ENCODE data around the gene SCN1A. TPM values are rescaled to one million over a fixed set of nuclear protein-coding genes. Genes with fewer than 3 reads are reported as not detected.

Gene SCN1A
- total and polyA plus RNA-seq, 2 of the 4 experiments (the other 2 are of a cell fraction) = under 0.01 TPM; not detected in 1

DNA sequence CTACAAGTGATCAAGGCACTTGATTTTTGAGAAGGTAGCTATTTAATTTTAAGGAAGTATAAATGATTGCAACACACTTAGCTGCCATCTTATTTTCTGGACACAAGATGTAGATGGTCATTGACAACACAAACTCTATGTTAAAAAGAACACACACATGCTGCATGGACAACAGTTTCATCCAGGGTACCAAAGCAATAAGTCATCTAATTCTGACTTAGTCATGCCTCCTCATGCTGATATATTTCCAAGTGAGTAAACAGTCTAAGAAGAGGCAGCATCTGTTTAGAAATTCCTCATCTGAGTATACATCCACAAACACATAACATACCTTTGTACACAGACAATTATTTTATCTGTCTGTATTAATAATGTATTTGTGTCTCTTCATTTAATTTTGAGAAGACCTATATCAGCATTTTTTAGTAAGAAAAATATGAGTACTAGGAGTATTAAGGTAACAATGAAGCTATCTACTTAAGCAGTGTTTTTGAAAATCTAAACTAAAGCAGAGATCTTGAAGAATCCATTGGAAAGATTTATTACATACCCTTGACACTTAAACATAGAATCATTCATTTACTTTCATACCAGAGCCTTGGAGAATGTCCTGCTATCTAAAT lies 84.9 kb downstream of the SCN1A start:
- DNase-seq = peak; percentile 17

More for the DNA sequence above, 84.9 kb downstream of the SCN1A start:
- Histone ChIP-seq H2BK15ac (ENCODE audit: low read depth, low read length) (no peak overlapping the region), H3K4me3 (ENCODE audit: insufficient read depth, low read depth, low read length) (no peak overlapping the region), H2BK20ac (ENCODE audit: low read depth, low read length) (no peak overlapping the region), H3K56ac (ENCODE audit: extremely low read depth, insufficient read depth, low read length) (no peak overlapping the region), H2BK5ac (ENCODE audit: low read depth, low read length, poor library complexity, severe bottlenecking) (no peak overlapping the region), H3K9me3 (ENCODE audit: control insufficient read depth, insufficient read depth, low read length) (no peaks in the 10 kb centered on the region), H3K79me1 (ENCODE audit: low read depth in 1 of 2, low read length in 2 of 2) (no peaks in the 10 kb centered on the region), H3K23ac (ENCODE audit: low read depth, low read length) (no peak overlapping the region), H4K91ac (ENCODE audit: insufficient read depth, low read depth, low read length) (no peak overlapping the region), H3K4me1 (ENCODE audit: control insufficient read depth, insufficient read depth, low read length) (no peaks in the 10 kb centered on the region), H3K14ac (replicated peaks; ENCODE audit: low read depth, low read length) (no peak overlapping the region), H4K20me1 (ENCODE audit: insufficient read depth, low read length) (no peaks in the 10 kb centered on the region), H3K18ac (ENCODE audit: low read depth, low read length) (no peak overlapping the region), H2BK120ac (ENCODE audit: low read depth, low read length) (no peak overlapping the region), H4K5ac (ENCODE audit: low read depth, low read length) (no peak overlapping the region), H3K9me1 (ENCODE audit: insufficient read depth, low read length) (no peaks in the 10 kb centered on the region), H3K9ac (ENCODE audit: low read depth, low read length) (no peak overlapping the region), H3K27ac (ENCODE audit: insufficient read depth, low read length) (no peak overlapping the region), H3K27me3 (ENCODE audit: control insufficient read depth, insufficient read depth, low read length) (no peaks in the 10 kb centered on the region), H2AFZ (replicated peaks; ENCODE audit: low read length, poor library complexity) (no peak overlapping the region), H3K36me3 (ENCODE audit: control insufficient read depth, insufficient read depth, low read length) (no peaks in the 10 kb centered on the region), H2AK9ac (replicated peaks; ENCODE audit: low read depth, low read length, poor library complexity) (no peak overlapping the region), H4K8ac (ENCODE audit: low read depth in 2 of 2, low read length in 2 of 2) (no peak overlapping the region), H2AK5ac (ENCODE audit: low read depth, low read length) (no peak overlapping the region), H3K4me2 (ENCODE audit: low read depth, low read length) (no peak overlapping the region), H3K4ac (ENCODE audit: low read depth, low read length) (no peak overlapping the region)
- TF ChIP-seq MAFK (IDR thresholded peaks at IDR 0.05; ENCODE audit: low read depth, low read length) (peak; percentile 36; the same call in 1 of the 2 replicates), POLR2A (IDR thresholded peaks at IDR 0.05; ENCODE audit: low read depth, low read length) (no peak), CEBPB (IDR thresholded peaks at IDR 0.05; ENCODE audit: low read depth, low read length) (peak; percentile 73)
- ChIA-PET POLR2A (ENCODE audit: unreplicated experiment) (no interaction called here), CTCF (interaction anchor here (0.6 kb wide), 1 partner anchor 85 kb away, joined by 3 read pairs; the partner anchor contains the start of gene SCN1A)
- intact Hi-C loops (cut with micrococcal nuclease) (no loop called here), in situ Hi-C loops (cut with MboI; ENCODE audit: low sequenced_read_pairs) (no loop called here), dilution Hi-C loops (cut with HindIII; ENCODE audit: low sequenced_read_pairs, unreplicated experiment) (no loop called here)
- ATAC-seq (ENCODE audit: low read depth) = peak; percentile 29; the same call in 1 of the 2 replicates
- BruUV-seq (replicated peaks) = no TSS peak
